Suppressor macrophage treated with lipopolysaccharide for 4 hours (primary cell): ENCODE measurements around the gene C14orf119.

Experiments used
- DNase-seq: peaks from one replicate; pipeline ENCODE4 v3.0.0-alpha.2; 2020

C14orf119 gene

DNA sequence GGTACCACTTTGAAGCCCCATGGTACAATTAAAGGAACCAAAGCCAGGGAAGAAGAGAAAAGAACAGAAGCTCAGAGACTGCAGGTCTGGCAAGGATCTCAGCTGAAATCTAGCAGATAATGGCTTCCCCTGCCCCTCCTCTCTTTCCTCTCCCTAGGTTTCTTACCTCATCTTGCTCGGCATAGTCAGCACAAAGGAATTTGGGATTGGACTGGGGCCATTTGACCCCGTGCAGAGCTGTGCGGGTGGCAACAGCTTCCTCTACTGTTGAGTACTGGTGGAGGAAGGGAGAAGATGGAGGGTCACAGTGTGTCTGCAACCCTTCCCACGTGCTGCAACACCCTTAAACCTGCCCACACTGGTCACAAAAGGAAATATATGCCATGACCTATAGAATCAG lies 33.3 kb upstream of the C14orf119 start:
- DNase-seq: peak; percentile 12

DNA sequence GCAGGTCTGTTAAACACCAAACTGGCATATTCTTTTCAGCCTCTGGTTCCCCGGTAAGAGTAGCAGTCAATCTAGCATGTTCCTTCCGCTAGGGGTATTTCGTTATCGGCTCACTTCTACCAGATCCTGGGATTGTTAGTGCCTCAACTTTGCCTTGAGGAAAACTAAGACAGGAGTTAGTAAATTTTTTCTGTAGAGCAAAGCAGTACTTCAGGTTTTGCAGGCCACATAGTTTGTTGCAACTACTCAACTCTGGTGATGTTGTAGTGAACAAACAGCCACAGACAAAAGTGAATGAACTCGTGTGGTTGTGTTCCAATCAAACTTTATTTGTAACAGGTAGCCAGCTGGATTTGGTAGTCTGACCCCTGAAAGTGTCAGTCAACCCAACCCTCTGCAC lies 31.7 kb upstream of the C14orf119 start:
- no peak for DNase-seq

DNA sequence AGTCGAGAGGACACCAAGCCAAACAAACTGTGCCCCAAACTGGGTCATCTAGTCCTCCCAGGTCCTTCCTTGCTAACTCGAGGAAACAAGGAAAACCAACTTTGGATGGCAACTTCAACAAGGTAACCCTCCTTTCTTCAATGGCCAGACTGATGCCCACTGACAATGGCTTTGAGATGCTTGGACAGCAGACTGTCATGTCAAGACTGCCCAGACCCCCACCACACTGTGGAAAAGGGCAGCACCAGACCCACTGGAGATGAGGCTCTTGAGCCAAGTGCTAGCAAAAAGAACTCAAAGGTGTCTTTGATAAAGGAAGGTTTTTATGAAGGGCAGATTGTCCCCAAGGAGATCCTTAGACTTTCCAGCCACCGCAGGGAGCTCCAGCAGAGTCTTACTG lies 28.9 kb upstream of the C14orf119 start:
- DNase-seq: no peak

DNA sequence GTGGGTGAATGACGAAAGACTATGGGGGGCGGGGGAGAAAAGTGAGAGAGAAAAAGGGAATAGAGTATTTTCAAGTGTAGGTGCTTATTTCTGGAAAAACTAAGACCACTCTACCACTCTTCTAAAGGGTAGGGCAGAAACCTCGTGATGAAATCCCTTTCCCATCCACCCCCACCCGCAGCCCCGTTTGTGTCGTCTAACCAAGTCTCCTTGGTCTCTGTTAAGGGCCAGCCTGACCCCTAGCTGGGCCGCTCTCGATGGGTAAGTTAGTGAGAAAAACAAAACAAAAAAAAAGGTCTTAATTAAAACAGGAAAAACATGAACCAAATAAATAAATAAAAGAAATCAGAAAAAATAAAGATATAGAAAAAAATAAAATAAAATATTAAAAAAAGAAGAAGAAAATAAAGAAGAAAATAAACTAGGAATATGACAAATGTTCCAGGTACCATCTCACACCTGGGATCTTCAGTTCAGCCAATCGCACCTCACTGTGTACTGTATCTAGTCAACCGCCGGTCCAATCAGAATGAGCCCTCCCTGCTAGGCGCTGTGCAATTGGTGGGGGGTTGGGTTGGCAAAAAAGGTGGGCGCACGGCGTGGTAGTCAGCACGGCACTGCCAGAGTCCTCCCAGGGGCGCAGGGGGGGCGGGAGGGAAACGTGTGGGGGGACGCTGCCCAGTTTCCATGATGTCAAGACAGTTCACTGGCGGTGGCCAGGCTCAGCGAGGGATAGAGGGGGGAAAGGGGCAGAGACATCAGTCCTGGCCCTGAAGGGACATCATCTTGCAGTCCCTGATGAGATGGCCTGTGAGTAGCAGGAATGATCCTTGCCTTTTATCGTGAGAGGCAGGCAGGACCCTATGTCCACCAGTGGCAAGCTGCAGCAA lies 28.2 kb upstream of the C14orf119 start:
- no peak for DNase-seq

DNA sequence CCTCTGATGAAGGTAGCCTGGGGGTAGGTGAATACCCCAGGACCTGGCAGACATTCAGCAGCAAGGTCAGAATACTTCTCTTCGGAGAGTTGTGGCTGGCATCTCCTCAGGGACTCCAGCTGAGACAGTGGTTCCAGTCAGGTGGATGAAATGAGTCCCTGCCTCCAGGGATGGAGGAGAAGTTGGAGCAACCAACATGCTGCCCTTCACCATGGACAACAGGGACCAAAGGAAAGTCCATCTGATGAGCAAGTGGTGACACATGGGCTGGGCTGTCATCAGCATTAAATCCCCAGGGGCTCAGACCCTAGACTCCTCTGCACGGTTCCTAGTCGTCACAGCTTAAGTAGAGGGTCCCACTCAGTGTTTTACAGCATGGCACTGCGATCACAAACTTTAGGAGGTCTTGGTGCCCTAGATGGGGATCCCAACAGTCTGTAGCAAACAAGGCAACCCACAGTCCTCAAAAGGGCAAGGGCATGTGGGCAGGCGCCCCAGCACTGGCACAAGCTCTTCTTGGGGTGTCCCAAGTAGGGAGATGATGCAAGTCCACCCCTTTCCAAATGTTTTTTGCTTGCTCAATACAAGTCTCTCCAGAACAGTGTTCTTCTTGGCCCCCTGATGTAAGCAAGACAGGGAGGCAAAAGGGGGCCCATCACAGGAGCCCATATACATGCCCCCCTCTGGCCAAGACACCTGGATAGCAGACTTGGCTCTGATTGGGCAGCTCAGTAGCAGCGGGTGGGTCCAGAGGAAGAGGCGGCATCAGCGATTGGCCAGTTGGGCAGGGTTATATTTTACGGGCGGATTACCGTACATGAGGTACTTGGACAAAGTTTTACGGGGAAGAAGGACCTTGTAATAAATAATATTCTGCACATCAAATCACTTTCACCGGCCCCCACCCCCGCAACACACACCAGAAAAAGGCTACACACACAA lies 27.2 kb upstream of the C14orf119 start:
- no peak for DNase-seq

DNA sequence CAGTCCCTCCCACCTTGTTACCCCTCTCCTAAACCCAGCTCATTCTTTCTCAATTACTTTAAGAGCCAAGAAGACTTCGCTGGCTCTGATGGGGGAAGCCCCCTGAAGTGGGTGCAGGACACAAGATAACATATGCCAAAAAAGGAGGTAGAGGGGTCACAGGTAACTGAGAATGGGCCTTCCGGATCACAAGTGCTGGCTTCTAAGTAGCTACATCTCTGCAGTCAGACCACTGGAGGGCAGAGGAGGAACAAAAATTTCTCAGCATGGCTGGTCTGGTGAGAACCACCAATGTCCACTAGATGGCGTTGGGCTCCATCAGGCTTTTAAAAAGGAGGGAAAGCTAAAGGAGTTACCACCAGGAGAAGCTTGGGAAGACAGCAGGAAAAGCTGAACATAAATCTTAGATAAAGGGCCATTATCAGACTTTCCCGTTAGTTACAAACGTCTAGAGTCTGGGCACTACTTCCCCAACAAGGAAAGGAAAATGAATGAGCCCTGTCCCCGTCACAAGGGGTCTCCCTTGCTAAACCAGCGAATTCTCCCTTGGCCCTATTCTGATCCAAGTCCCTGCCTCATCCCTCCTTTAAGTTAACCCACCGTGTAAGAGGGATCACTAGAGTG lies 26.4 kb upstream of the C14orf119 start:
- DNase-seq: peak; percentile 88

DNA sequence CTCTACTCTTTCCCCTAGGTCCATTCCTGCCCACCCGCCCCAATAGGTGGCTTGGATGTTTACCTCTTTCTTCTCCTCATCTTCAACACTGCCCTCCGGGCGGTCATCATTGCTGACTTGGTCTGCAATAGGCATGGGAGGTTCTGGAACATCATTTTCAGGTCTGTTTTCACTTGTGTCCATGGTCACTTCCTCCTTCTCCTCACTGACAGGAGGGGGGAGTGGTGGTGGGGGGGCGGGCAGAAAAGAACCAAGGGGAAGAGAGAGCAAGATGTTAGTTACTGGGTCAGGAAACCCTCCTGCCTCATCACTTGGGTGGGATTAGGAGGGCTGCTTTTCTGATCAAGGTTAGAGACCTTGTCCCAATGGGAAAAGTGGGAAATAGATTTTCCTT lies 25.9 kb upstream of the C14orf119 start:
- peak; percentile 38 for DNase-seq

DNA sequence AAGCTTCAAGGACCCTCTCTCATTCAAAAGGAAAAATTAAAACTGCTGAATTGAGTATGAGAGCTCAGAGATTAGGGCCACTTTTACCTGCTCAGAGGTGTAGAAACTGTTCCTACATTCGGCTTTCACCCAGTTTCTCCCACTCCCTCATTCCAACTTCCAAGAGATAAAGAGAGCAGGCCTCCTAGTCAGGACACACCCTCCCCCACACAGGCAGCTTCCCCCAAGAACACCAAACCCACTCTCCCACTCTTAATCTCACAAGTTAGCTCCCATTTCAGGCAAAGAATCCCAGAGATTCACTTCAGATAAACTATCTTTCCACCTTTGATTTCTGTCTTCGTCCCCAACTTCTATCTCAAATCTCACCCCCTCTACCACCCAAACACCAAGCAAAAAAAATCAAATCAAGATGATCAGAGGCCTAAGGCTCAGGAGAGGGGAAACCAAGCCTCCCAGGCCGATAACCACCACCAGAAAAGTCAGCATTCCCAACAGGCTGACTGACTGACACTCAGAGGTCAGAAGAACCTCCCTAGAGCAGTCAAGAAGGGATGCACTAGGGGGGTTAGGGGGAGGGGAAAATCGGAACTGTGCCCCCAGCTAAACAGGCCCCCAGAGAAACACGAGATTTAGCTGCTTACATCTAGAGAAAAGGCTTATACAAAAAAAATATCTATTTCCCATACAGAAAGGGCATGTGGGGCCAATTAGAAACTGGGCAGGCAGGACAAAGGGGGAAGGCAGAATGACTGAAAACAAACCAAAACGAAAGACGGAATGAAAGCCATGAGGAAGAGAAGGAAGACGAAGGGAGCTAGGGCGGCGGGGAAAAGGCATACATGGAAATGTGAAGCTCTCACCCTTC lies 24.8 kb upstream of the C14orf119 start:
- DNase-seq: peak; percentile 39

DNA sequence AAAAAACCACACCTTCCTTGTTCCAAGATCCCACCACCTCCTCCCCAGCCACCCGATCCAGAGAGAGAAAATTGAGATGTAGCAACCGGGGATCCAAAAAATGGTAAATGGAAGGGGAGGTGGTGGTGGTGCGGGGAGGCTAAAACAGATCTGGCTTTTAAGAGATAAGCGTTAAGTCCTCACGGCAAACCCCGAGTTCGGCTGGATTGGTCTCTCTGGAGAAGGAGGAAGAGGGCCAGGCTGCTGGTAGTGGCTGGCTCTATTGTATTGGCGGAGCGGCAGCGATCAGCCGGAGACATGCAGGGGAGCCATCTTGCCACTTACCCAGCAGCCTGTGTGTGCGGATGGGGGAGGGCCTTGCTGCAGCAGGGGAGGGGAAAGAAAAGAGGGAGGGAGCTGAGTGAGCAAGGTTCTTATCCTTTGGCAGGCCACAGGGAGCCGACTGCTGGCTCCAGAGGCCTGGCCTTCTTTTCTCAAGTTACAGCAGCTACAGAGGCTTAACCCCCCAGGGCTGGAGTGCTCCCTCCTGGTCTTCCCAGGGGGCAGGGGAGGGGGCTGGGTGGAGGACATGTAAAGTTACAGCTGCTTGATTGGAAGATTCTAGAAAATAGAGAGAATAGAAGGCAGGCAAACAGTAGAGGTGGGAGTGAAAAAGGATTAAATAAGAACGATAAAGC lies 23.9 kb upstream of the C14orf119 start:
- peak; percentile 83 for DNase-seq

DNA sequence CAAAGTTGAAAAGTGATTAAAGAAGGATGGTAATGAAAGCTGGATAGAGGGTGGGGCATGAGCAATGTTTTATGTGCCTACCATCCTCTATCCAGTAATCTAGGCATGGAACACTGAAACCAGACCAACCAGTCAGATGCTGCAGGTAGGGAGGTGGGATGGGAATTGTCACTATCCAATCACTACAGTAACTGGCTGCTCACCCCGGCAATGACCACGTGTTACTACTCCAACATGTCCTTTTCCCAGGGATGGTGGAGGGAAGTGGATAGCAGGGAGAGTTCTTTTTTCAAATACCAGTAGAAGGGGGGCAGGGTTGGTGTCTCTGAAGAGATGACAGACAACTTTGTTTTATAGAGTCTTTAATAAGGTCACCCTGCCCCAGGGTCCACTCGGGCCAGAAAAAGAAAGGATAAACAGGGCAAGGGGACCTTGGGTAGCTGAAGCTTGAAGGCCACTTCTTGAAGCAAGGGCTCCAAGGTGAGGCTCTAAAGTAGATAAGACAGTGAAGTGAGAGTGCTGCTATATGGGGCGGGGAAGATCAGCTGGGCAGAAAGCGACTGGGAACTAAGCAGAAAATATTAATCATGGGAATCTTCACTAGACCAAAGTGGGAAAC lies 23.3 kb upstream of the C14orf119 start:
- no peak for DNase-seq

DNA sequence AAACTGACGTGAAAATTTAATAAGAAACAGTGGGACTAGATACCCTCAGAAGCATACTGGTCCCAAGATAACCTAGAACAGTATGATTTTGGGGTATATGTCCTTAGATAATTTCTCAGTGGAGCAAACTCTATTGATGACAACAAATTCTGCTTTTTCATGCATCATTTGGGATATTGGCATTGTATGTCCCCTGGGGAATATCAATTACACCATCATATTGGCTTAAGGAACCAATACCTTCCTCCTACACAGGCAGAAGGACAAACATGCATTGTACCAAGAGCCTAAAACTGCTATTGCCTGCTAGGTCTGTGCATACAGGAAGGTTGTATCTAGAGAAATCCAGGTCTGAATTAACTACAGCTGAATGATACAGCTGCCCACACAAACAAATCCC lies 20.4 kb upstream of the C14orf119 start:
- DNase-seq: no peak

DNA sequence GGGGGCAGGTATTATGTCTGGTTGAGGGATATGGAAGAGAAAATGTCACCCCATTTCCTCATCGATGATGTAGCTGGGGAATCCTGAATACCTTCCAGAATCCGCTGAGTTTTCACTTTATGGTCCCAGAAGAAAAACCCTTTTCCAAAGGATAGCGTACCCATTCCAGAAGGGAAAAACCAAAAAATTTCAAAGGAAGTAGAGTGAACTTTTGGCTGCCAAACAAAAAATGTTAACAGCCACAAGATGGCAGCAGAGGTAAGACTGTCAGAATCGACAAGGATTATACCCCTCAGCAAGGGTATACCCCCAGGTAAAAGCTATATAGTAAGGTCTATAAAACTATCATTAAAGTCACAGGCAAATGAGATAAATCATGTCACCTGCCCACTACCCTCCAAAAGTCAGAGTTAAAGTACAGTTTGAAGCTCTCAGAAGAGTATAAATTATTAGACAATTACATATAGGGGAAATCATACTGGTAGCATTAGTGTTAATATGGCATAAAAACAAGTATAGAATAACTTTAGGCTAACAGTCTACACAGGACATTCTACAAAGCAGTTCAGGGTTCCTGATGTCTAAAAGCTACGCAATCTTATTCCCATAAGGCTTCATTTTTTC lies 18.4 kb upstream of the C14orf119 start:
- DNase-seq: peak; percentile 63

DNA sequence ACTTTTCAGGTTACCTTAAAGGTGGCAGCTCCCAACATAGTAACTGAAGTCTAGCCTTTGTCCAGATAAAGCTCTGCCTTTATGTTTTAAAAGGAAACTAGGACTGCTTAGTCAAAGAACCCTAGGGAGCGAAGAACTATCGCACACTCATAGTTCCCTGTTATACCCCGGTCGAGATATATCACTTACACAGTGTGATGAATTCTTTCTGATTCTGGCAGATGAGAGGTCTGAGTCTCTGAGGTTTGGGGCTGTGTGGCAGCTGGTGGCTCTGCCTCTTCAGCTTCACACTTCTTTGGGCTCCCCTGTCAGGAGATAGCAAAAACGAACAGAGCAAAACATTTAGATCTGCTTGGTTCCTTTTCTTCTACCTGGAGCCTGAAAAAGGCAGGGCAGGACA lies 17.3 kb upstream of the C14orf119 start:
- no peak for DNase-seq

DNA sequence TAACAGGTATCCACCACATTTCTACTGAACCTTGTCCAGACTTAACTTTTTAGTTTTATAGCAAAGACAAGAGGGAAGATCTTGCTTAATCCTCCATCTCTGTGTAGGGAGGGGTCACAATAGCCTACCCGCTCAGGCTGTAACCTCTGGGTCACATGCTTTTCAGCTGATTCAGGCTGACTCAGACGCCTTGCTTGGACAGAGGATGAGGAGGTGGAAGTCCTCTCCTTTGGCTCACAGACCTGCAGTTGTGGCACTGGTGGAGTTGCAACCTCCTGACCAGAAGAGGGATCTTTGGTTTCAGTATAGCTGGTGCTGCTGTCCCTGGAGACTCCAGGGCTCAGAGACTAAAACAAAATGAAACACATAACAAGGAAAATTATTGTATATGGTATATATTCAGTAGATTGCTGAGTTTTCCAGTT lies 16.6 kb upstream of the C14orf119 start:
- DNase-seq: peak; percentile 96

DNA sequence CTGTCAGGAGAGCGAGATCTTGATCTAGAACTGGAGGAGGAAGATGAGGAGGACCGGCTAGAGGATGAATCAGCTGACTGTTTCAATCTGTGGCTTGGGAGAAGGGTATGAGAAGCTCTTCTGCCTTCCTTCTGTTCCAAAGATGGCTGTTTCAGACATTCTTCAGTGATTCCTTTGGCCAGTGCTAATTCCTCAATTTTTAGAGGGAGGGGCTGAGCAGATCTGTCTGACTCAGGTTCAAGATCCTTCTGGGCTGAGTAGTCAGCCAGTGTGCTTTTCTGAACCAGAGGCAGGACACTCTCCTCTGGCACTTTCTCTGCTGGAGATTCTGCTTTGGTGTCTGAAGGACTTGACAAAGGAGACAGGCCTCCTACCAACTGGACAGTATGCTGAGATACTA lies 15.6 kb upstream of the C14orf119 start:
- DNase-seq: peak; percentile 25

DNA sequence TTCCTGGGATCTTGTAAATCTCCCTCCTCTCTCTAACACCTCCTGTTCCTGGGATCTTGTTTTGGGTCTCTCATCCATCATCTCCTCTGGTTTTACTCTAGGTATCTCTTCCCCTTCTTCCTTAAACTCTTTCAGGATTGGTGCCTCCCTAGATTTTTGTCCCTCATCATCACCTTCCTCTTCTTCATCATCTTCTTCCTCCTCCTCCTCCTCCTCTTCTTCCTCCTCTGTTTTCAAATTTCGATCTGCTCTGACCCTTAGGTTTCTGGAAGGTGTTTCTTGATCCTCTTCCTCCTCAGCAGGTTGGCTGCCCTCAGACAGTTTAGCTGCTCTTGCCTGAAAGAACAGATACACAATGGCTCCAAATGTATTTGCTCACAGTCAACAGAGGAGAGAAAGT lies 14.8 kb upstream of the C14orf119 start:
- DNase-seq: no peak

DNA sequence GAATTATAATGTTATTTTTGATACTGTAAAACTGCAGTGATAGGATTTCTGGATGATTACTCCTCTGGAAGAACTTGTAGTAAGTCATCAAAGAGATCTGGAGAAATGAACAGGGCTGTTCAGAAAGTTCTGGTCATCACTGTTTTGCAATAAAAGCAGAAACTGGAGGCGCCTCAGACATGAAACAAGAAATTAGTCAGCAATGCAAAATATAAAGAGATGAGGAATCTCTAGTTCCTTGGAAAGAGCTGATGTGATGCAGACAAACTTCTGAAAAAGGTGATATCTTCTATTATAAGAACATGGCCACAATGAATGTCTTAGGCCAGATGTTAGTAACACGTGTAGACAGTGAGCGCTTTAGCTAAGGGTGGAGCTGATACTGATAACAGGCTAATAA lies 9.8 kb upstream of the C14orf119 start:
- peak; percentile 83 for DNase-seq

DNA sequence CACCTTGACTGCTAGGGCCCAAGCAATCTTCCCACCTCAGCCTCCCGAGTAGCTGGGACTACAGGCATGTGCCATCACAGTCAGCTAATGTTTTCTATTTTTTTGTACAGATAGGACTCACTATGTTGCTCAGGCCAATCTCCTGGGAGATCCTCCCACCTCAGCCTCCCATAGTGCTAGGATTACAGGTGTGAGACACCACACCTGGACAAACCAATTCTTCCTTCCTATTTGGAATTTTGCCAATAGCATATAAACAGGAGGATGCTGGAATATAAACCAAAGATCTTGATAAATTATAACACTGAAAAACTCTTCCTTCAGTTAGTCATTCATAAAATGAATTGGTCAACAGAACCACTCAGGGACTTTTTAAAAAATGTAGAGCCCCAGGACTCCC lies 8.7 kb upstream of the C14orf119 start:
- DNase-seq: no peak

DNA sequence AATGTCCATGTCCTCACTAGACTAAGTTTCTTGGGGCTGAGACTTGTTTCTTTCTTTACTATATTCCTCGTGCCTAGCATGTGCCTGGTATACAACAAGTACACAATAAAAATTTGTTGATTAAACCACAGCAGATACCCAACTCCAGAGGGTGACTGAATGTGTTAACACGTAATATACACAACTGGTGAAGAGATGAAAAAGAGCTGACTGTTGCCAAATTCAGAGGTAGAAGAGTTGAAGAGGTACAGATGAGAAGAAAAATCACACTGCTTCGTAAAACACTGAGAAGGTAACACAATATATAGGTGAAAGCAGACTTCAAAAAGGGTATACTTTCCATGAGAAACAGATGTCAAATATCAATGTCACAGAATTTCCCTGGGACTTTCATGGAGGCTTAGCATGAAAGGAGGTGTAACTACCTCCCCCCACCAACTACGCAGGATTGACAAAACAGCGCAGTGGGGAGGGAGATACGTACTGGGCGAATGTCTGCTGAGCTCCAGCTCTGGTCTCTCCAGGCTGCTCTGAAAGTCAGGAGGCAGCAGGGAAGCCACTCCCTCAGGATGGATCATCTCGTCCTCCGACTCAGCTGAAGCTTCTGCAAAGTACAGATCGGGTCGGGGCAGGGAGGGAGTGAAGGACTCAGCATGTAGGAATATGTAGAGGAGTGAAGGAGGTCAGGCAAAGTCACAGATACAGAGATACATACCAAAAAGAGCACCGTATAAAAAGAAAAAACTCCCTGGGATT lies 5.6 kb upstream of the C14orf119 start:
- DNase-seq: no peak

DNA sequence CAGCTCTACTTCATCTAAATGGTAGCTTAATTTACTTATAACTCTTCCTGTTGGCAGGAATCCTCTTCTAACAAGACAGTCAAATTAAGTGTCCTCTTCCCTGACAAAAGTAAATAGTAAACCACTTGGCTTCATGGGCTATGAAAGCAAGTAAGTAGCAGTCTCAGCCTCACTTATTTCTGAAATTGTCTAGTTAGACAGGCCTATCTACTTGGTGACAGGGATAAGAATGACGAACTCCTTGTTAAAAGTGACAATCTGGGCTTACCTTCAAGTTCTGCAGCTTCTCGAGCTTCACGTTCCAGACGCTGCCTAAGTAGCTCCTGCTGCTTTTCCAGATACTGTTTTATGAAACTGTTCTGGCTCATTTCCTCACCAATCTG lies 5.1 kb upstream of the C14orf119 start:
- no peak for DNase-seq
